ENCODE data around the gene QSOX2. TPM values are rescaled to one million over a fixed set of nuclear protein-coding genes. Genes with fewer than 3 reads are reported as not detected.

QSOX2 gene
- total RNA-seq, 1 experiment from 2014 or later: 34.6 TPM

DNA sequence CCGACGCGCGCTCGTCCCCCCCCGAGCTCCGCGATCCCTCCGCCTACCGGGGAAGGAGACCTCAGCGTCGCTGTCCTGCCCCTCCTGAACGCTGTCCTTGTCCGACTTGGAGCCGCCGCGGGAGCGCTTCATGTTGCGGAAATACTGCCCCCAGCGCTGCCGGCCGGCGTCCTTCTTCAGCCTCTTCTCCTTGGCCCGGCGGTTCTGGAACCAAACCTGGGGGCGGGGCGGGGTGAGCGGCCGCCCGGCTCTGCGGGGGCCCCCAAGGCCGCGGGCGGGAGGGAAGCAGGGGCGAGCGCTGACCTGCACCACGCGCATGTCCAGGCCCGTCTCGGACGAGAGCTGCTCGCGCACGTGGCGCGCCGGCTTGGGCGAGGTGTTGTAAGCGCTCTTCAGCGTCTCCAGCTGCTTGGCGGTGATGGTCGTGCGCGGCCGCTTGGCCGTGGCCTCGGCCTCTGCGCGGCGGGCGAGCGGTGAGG is 47.0 kb downstream of the QSOX2 start:
- H3K27ac ChIP-seq (ENCODE audit: low read depth, low read length): no peak overlapping the region
- H3K4me2 ChIP-seq (ENCODE audit: low read length): no peak overlapping the region
- no TSS peak for BruUV-seq (replicated peaks)
- H3K9me2 ChIP-seq (ENCODE audit: insufficient read depth): no peaks in the 10 kb centered on the region
- no peak overlapping the region for H3K9ac ChIP-seq (ENCODE audit: low read length)
- intact Hi-C loops (cut with micrococcal nuclease): no loop called here
- H3K4me3 ChIP-seq (replicated peaks in 1 of 2; ENCODE audit: low read depth in 1 of 2, low read length in 2 of 2): no peak overlapping the region
- H4K20me1 ChIP-seq (ENCODE audit: insufficient read depth): no peaks in the 10 kb centered on the region
- DNase-seq (ENCODE audit: low read depth, low spot score) (no peak), ATAC-seq (no peak)
- H3K36me3 ChIP-seq (ENCODE audit: control insufficient read depth in 1 of 2, insufficient read depth in 2 of 2, low read length in 2 of 2): no peaks in the 10 kb centered on the region
- peaks cover 5 to 13% of the 10 kb centered on the region in 2 experiments; a peak in 2 of 4 replicates for H3K4me1 ChIP-seq (ENCODE audit: control insufficient read depth in 1 of 2, insufficient read depth in 2 of 2, low read length in 2 of 2)
- H2AFZ ChIP-seq (ENCODE audit: low read depth, low read length, poor library complexity, severe bottlenecking): no peak overlapping the region
- no peaks in the 10 kb centered on the region for H3K27me3 ChIP-seq (ENCODE audit: insufficient read depth, low read length)
- RAD21 ChIA-PET (ENCODE audit: low non-redundant PET in 1 of 2, low total read pairs in 2 of 2, uncharacterized antibody in 2 of 2, unreplicated experiment in 2 of 2): no interaction called here
- TF ChIP-seq POLR2AphosphoS5 (IDR thresholded peaks at IDR 0.05; ENCODE audit: low read depth, low read length): no peak
- TF ChIP-seq SIN3A (IDR thresholded peaks at IDR 0.05; ENCODE audit: low read depth): no peak
- TF ChIP-seq SRF (IDR thresholded peaks at IDR 0.05; ENCODE audit: low read depth): no peak
- TF ChIP-seq ELF1 (IDR thresholded peaks at IDR 0.05; ENCODE audit: borderline replicate concordance, low read depth): no peak
- TF ChIP-seq RAD21 (IDR thresholded peaks at IDR 0.05; ENCODE audit: low read depth): no peak
- TF ChIP-seq, protein P1, sequence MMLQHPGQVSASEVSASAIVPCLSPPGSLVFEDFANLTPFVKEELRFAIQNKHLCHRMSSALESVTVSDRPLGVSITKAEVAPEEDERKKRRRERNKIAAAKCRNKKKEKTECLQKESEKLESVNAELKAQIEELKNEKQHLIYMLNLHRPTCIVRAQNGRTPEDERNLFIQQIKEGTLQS (IDR thresholded peaks at IDR 0.05): no peak
- TF ChIP-seq ZNF274 (IDR thresholded peaks at IDR 0.05; ENCODE audit: low read depth, low read length): no peak
- TF ChIP-seq CEBPB (IDR thresholded peaks at IDR 0.05; ENCODE audit: low read depth): no peak
- no peaks in the 10 kb centered on the region for H3K9me3 ChIP-seq (ENCODE audit: control insufficient read depth in 1 of 2, insufficient read depth in 1 of 2, low read depth in 1 of 2, low read length in 2 of 2)
- POLR2A ChIA-PET: no interaction called here
- CTCF ChIA-PET: no interaction called here
- no peaks in the 10 kb centered on the region for H3K79me2 ChIP-seq (ENCODE audit: insufficient read depth, low read length)

DNA sequence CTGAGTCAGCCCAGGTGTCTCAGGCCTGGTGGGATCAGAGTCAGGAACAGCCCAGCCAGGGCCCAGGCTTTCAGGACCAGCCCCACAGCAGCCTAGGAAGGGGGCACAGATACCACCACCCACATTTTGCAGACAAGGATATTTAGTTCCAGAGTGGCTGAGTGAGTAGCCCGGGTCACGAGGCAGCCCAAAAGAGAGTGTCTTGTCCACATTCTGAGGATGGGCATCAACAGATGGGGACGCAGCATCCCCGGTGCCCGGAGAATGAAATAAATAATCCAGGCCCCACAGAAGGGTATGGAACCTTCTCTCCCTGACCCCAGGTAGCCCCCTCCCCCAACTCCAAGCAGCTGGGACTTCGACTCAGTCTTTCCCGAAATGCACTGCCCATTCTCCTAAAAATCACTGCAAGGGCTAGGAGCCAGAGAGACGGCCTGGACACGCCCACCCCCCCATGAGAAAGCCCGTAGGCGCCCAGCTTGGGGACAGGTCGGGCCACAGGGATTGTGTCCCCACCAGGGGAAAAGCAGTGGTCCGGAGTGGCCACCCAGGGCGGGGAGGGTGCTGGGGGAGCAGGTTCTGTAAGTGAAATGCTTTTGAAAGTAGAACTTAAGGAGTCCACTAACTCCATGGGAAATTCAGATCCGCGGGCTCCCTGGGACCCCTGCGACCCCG is 47.5 kb downstream of the QSOX2 start:
- Histone ChIP-seq H3K79me2 (ENCODE audit: insufficient read depth, low read length) (no peaks in the 10 kb centered on the region), H3K36me3 (ENCODE audit: control insufficient read depth in 1 of 2, insufficient read depth in 2 of 2, low read length in 2 of 2) (no peaks in the 10 kb centered on the region), H3K4me2 (ENCODE audit: low read length) (no peak overlapping the region), H3K4me1 (ENCODE audit: control insufficient read depth in 1 of 2, insufficient read depth in 2 of 2, low read length in 2 of 2) (peaks cover 5 to 13% of the 10 kb centered on the region in 2 experiments; a peak in 2 of 4 replicates), H3K27ac (ENCODE audit: low read depth, low read length) (no peak overlapping the region), H4K20me1 (ENCODE audit: insufficient read depth) (no peaks in the 10 kb centered on the region), H2AFZ (ENCODE audit: low read depth, low read length, poor library complexity, severe bottlenecking) (no peak overlapping the region), H3K9me3 (ENCODE audit: control insufficient read depth in 1 of 2, insufficient read depth in 1 of 2, low read depth in 1 of 2, low read length in 2 of 2) (no peaks in the 10 kb centered on the region), H3K27me3 (ENCODE audit: insufficient read depth, low read length) (no peaks in the 10 kb centered on the region), H3K4me3 (replicated peaks in 1 of 2; ENCODE audit: low read depth in 1 of 2, low read length in 2 of 2) (no peak overlapping the region), H3K9me2 (ENCODE audit: insufficient read depth) (no peaks in the 10 kb centered on the region), H3K9ac (ENCODE audit: low read length) (no peak overlapping the region)
- no TSS peak for BruUV-seq (replicated peaks)
- ChIA-PET CTCF (no interaction called here), RAD21 (ENCODE audit: low non-redundant PET in 1 of 2, low total read pairs in 2 of 2, uncharacterized antibody in 2 of 2, unreplicated experiment in 2 of 2) (no interaction called here), POLR2A (no interaction called here)
- DNase-seq (ENCODE audit: low read depth, low spot score): no peak
- no peak for ATAC-seq
- intact Hi-C loops (cut with micrococcal nuclease): no loop called here
- TF ChIP-seq SIN3A (IDR thresholded peaks at IDR 0.05; ENCODE audit: low read depth) (no peak), RAD21 (IDR thresholded peaks at IDR 0.05; ENCODE audit: low read depth) (no peak), REST (IDR thresholded peaks at IDR 0.05; ENCODE audit: low read depth) (no peak), ZFX (IDR thresholded peaks at IDR 0.05) (no peak), SRF (IDR thresholded peaks at IDR 0.05; ENCODE audit: low read depth) (no peak), ELF1 (IDR thresholded peaks at IDR 0.05; ENCODE audit: borderline replicate concordance, low read depth) (no peak), JUND (IDR thresholded peaks at IDR 0.05) (no peak), FOSL1 (IDR thresholded peaks at IDR 0.05; ENCODE audit: low read depth) (no peak), EZH2phosphoT487 (IDR thresholded peaks at IDR 0.05; ENCODE audit: borderline replicate concordance) (no peak), ZBTB33 (IDR thresholded peaks at IDR 0.05; ENCODE audit: extremely low read depth, insufficient replicate concordance, low read length) (no peak)
- TF ChIP-seq, protein P2, sequence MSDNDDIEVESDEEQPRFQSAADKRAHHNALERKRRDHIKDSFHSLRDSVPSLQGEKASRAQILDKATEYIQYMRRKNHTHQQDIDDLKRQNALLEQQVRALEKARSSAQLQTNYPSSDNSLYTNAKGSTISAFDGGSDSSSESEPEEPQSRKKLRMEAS (IDR thresholded peaks at IDR 0.05): no peak
